HG02970 (cell line): Measurements from ENCODE around the gene ZNF561.
"Not testable (repeated sequence)": the region's sequence is repeated elsewhere in the genome, so short reads cannot be mapped to it uniquely, and the experiment has no call there.

ENCODE experiments used
- ATAC-seq: cut with Tn5 transposase; IDR thresholded peaks from one replicate; pipeline ENCODE4 v1.9.1; 2021; ENCODE audit warnings: mild to moderate bottlenecking, moderate library complexity, moderate number of reproducible peaks; ENCODE audit not compliant: unreplicated experiment, low FRiP score

ZNF561 gene

DNA sequence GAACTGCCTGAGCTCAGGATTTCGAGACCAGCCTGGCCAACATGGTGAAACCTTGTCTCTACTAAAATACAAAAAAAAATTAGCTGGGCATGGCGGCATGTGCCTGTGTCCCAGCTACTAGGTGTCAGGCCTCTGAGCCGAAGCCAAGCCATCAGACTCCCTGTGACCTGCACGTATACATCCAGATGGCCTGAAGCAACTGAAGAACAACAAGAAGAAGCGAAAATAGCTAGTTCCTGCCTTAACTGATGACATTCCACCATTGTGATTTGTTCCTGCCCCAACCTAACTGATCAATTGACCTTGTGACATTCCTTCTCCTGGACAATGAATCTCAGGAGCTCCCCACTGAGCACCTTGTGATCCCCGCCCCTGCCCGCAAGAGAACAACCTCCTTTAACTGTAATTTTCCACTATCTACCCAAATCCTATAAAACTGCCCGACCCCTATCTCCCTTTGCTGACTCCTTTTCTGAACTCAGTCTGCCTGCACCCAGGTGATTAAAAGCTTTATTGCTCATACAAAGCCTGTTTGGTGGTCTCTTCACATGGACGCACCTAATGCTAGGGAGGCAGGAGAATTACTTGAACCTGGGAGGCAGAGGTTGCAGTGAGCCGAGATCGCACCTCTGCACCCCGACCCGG, 38.8 kb downstream of the ZNF561 start:
- ATAC-seq, result not testable (repeated sequence)

DNA sequence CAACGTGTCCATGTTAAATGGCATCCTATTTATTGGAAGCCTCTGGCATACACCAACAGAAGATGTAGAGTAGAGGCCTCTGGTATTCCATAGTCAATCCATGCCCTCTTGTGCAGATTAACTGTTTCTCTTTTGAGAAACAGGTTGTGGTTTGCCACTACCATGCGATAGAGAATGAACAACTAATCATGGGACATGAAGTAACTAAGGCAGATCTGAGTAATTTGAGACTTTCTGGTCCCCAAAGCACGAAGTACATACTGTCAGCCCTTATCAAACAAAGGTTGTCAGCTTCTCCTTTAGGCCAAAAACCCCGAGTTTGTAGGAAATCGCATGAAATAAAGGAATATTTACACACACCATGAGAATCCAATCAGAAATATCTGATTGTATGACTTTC, 40.3 kb downstream of the ZNF561 start:
- no peak for ATAC-seq

- ATAC-seq, result no peak
These were observed 50.8 kb downstream of the ZNF561 start for GRCh38 chr19:9570255-9570654.

GRCh38 chr19:9566729-9567128, 54.3 kb downstream of the ZNF561 start:
- ATAC-seq, result no peak

- ATAC-seq, result no peak
These were observed 54.9 kb downstream of the ZNF561 start for GRCh38 chr19:9565900-9566705.
